NCI-H2029 (cell line): ENCODE data around the gene FOSL1.
"Not testable (repeated sequence)": the region's sequence is repeated elsewhere in the genome, so short reads cannot be mapped to it uniquely, and the experiment has no call there.

Experiments used
- DNase-seq: peaks from one replicate; lab custom pipeline; 2025; lab: John Stamatoyannopoulos, UW

Gene FOSL1

DNA sequence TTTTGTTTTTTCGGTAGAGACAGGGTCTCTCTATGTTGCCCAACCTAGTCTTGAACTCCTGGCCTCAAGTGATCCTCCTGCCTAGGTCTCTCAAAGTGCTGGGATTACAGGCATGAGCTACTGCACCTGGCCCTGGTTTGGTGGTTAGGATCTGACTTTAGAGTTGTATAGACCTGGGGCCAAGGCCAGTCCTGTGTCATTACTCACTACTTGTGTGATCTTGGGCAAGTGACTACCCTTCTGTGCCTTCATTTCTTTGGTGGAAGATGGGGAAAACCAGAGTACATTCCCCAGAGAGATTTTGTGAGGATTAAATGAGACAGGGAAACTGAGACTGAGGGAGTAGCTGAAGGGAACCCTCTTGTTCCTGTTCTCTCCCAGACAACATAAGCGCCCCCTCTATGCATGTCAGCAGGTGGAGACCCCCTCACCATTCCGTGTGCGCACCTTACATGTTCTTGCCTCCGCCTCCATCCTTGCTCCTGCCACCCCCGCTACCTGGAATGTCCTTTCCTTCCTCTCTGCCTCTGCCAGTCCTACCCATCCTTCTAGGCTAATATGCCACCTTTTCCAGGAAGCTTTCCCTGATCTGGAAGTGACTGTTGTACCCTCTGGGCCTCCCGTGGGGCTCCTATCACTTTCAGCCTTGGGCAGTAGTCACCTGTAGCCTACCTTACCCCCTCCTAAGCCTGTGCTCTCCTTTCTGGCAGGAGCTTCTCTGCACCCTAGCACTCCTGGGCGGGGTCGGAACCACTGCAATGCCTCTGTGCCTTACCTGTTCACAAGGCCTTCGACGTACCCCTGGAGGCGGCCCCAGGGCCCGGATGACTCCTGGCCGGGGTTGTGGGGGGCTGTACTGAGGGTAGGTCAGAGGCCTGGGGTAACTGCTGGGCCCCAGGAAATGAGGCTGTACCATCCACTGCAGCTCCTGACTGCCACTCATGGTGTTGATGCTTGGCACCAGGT is 3.9 kb downstream of the FOSL1 start:
- DNase-seq = no peak

- DNase-seq = no peak
These were observed 4.7 kb downstream of the FOSL1 start for GRCh38 chr11:65895482-65895981.

GRCh38 chr11:65894034-65894591 is 6.1 kb downstream of the FOSL1 start:
- no peak for DNase-seq

GRCh38 chr11:65892661-65893317 is 7.4 kb downstream of the FOSL1 start:
- no peak for DNase-seq

DNA sequence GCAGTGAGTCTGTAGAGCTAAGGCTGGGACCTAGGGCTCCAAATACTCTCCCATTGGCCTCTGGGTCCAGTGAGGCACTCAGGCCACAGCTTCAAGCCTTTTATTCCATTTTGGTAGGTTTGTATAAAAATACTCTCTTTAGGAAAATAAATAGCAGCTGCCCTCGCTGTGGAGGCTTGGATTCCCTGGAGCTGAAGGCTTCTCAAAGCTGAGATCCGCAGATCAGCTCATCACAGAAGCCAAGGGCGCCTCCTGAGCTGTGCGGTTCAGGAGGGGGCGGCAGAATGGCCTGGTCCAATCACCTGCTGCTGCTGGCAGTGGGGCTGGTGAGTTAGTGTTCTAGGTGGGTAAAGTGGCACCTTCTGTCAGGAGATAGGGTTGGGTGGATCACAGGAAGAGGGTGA is 8.0 kb downstream of the FOSL1 start:
- DNase-seq = not testable (repeated sequence)

DNA sequence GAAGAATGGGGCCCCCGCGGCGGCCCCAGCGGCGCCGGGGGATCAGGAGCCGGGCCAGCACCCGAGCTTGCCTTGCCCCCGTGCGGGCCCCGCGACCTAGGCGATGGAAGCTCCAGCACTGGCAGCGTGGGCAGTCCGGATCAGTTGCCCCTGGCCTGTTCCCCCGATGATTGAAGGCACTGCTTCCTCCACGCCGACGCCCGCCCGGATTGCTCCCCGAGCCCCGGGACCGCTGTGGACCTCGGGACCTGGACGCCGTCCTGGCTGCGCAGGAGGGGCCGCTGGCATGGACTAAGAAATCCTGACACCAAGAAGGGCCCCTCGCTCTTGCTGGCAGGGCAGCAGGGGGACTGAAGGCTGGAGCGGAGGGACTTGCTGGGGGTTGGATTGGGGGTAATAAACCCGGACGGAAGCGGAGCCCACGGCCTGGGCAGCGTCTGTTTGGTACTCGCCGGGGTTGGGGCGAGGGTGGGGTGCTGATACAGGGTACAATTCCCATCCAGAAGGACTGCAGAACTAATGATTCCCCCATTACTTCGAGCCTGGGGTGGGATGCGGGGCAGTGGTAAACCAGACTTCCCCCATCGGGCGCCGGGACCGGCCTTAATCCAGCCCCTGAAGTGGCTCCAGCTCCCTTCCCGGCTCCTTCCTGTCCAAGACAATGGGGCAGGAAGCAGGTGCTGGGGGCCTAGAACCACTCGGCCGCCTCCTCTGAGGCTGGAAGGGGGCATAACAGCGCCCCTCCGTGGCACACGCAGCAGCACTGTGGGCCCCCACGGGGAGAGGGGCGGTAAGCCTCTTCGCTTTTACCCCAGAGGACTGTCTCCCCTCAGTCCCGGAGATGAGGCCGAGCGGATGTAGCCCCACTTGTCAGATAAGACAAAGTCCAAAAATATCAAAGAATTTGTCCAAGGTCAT is 8.7 kb downstream of the FOSL1 start:
- DNase-seq = peak; percentile 36

DNA sequence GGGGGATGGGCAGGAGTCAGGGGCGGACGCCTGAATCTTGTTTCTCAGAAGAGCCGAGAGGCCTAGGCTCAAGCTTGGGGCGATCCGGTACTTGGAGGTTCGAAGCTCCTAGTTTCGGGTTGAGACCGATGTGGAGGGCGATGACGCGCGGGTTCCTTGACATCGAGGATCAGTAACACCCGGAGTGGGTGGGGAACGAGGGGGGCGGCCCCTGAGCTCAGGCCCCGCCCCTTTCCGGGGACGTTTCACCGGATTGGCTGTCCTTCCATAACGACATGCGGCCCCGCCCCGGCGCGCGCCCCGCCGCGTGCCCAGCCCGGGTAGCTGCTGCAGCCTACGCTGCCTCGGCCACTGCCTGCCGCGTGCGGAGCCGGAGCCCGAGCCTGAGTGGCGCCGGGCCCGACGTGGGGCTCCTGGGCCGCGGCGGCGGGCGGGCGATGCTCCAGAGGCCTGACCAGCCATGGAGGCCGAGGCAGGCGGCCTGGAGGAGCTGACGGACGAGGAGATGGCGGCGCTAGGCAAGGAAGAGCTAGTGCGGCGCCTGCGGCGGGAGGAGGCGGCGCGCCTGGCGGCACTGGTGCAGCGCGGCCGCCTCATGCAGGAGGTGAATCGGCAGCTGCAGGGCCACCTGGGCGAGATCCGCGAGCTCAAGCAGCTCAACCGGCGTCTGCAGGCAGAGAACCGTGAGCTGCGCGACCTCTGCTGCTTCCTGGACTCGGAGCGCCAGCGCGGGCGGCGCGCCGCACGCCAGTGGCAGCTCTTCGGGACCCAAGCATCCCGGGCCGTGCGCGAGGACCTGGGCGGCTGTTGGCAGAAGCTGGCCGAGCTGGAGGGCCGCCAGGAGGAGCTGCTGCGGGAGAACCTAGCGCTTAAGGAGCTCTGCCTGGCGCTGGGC is 9.6 kb downstream of the FOSL1 start, which contains the start of gene CCDC85B:
Gene CCDC85B (plus strand): TSS at position 350 of the 895 bp plus-strand sequence. CDS start 111 bp downstream, at position 461.
- DNase-seq = peak; percentile 91

- DNase-seq = peak; percentile 93
These were observed 11.9 kb downstream of the FOSL1 start, which contains the start of gene FIBP for GRCh38 chr11:65888163-65888814. TSS of gene FIBP (minus strand) at chr11:65888471. CDS start at chr11:65888418, 53 bp downstream.

GRCh38 chr11:65887723-65888162 is 12.4 kb downstream of the FOSL1 start:
- DNase-seq = no peak

DNA sequence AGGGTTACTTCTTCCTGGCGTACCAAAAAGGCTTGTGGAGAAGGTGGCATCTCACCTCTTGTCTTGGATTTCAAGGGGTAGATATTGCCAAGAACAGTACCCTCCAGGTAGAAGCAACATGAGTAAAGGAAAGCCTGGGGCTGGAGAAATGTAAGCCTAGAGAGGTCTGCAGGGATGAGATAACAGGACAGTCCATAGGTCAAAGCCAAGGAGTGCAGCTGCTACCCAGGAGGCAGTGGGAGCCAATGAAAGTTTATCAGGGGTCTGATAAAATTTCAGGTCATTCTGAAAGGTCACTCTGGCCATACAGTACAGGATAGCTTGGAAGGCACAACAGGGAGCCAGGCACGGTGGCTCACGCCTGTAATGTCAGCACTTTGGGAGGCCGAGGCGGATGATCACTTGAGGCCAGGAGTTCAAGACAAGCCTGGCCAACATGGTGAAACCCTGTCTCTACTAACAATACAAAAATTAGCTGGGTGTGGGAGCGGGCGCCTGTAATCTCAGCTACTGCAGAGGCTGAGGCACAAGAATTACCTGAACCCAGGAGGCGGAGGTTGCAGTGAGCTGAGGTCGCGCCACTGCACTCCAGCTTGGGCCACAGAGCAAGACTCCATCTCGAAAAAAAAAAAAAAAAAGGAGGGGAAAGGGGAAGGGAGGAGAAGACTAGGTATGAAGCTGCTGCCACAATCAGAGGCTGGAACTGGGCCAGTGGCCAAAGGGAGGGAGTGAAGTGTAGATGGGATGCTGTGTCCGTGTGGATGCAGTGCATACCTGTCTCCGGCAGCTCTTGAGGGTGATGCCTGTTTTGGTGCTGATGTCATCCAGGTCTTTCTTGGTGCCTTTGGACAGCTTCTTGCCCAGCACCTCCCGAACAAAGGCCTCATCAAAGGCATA is 13.1 kb downstream of the FOSL1 start:
- no peak for DNase-seq

DNA sequence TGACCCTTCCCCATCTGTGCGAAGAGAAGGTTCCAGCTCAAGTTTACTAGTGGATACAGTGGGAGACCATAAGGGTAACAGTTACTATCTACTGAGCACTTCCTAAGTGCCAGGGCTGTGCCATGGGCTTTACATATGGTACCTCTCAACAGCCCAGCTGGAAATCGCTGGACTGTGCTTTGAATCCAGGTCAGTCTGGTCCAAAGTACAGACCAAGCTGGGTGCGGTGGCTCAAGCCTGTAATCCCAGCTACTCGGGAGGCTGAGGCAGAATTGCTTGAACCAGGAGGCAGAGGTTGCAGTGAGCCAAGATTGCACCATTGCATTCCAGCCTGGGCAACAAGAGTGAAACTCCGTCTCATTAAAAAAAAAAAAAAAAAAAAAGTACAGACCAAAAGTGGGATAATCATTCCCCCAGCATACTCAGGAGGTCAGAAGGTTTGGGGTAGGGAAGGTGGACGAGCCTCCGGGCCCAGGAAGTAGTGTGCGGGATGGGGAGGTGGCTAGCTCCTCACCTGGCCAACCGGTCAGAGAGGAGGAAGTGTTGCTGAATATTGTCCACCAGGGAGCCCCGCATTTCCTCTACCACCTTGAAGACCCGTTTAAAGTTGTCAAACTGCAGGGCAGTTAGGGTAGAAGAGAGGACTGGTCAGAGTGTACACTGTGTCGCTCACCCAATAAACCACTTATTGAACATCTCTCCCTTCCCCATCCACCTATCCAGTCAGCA is 14.2 kb downstream of the FOSL1 start:
- DNase-seq = no peak

DNA sequence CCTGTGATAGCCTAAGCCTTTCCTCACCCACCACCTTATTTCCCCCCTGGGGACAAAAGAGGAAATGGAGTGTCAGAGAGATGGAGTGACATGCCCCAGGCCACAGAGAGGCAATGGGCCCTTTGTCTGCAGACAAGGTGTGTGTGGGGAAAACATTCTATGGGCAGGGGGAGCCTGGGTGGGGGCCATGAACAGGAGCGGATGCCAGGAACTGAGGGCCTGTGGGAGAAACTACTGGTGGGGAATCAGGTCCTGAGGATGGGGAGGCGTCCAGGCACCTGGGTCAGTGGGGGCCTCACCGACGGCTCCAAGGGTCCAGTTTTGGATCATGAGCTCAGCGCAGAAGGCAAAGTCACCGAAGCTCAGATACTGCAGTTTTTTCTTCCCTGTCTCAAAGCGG is 15.0 kb downstream of the FOSL1 start:
- DNase-seq = no peak

DNA sequence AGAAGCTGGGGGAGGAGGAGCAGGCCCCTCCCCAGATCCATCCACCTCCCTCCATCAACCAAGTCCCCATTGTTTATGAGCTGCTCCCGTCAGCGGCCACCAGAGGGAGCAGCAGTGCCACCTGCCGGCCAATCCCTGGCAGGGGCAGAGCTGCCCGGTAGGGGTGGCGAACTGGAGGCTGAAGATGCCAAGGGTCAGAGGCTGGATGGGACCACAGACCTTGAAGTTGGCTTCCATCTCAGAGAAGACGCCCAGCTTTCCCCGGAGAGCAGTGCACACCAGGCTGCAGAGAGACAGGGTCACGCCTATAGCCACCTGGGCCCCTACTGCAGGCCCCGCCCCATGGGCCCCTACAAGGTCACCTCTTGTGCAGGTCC is 15.5 kb downstream of the FOSL1 start:
- DNase-seq = peak; percentile 37

DNA sequence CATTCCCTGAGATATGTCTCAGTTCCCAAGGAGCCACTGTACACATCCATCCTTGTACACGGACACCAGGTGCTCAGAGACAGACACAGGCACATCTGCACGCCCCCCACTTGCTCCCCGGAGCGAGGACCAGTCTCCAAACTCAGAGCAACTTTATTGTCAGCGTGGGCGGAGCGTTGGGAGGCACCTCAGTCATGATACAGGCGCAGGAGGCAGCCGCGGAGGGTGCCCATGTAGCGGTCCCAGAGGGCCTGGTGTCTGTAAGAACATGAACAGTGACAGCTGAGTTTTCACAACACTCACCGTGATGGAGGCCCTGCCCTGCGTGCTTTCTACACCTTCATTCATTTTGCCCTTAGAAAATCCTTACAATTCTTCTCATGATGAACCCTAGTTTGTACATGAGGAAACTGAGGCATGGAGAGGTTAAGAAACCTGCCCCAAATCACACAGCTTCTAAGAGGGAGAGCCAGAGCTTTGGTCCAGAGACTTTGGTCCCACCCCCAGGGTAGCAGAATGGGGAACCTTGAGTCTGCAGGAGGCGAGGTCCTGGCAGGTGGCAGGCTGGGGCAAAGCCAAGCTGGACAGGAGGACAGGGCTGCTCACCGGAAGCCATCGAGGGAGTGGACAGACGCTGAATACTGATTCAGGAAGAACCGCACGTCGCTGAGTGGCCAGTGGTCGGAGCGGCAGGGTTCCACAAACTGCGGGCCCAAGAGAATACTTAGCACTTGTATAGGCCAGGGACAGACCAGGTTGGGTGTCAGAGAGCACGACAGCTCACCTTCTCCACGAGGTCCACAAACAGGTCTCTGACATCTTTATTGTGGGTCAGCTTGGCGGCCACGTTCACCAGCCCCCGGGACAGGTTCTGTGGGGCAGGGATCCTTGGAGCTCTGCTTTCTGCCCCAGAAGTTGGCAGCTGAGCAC is 16.1 kb downstream of the FOSL1 start:
- DNase-seq = no peak

DNA sequence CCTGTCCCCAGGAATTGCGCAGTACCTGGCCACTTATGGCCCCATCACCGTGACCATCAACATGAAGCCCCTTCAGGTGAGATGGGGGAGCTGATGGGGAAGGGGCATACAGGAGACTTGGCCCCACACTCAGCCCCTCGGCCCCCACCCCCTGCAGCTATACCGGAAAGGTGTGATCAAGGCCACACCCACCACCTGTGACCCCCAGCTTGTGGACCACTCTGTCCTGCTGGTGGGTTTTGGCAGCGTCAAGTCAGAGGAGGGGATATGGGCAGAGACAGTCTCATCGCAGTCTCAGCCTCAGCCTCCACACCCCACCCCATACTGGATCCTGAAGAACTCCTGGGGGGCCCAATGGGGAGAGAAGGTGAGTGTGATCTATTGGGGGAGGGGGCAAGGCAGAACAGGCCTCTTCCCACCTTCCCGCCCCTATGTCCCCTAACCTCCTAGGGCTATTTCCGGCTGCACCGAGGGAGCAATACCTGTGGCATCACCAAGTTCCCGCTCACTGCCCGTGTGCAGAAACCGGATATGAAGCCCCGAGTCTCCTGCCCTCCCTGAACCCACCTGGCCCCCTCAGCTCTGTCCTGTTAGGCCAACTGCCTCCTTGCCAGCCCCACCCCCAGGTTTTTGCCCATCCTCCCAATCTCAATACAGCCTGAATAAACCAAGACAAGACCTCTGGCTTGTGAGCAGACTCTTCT is 17.0 kb downstream of the FOSL1 start:
- no peak for DNase-seq
